Mesenchymal stem cell (in vitro differentiated cells and primary cell): ENCODE results near the gene MBNL1.
A peak's percentile ranks its signal among the peaks of the same experiment; 100 is the strongest.

Source experiments
- DNase-seq: peaks from one replicate; pipeline ENCODE4 v3.0.0-alpha.2; 2013
- H2AFZ ChIP-seq: one replicate; pipeline ENCODE4 v1.6.1; 2013; ENCODE audit warnings: low read depth, mild to moderate bottlenecking, control low read depth, inconsistent platforms, low read length, moderate library complexity
- H2AK5ac ChIP-seq: 2 replicates; pipeline ENCODE4 v1.6.1; 2013; ENCODE audit warnings: low read length, moderate library complexity, mild to moderate bottlenecking, inconsistent platforms; ENCODE audit not compliant: severe bottlenecking
- H2BK120ac ChIP-seq: one replicate; pipeline ENCODE4 v1.6.1; 2013; ENCODE audit warnings: low read depth, mild to moderate bottlenecking, inconsistent platforms, low read length, moderate library complexity
- H2BK12ac ChIP-seq, 2 experiments: one replicate each; pipeline ENCODE4 v1.6.1; 2013; ENCODE audit warnings: inconsistent platforms in 2 of 2, low read length in 2 of 2, mild to moderate bottlenecking in 2 of 2, moderate library complexity in 2 of 2, control low read depth in 1 of 2
- H2BK15ac ChIP-seq: one replicate; pipeline ENCODE4 v1.6.1; 2013; ENCODE audit warnings: mild to moderate bottlenecking, low read depth, inconsistent platforms; ENCODE audit not compliant: poor library complexity, severe bottlenecking
- H2BK5ac ChIP-seq: 2 replicates; pipeline ENCODE4 v1.6.1; 2013; ENCODE audit warnings: low read depth, mild to moderate bottlenecking, low read length, control low read depth, inconsistent platforms; ENCODE audit not compliant: poor library complexity, severe bottlenecking
- H3K14ac ChIP-seq, 2 experiments: one replicate each; pipeline ENCODE4 v1.6.1; 2013; ENCODE audit warnings: inconsistent platforms in 2 of 2, low read length in 2 of 2, control low read depth in 1 of 2, mild to moderate bottlenecking in 1 of 2, moderate library complexity in 1 of 2
- H3K18ac ChIP-seq, 2 experiments: one replicate each; pipeline ENCODE4 v1.6.1; 2013; ENCODE audit warnings: inconsistent platforms in 2 of 2, low read length in 2 of 2, control low read depth in 1 of 2, low read depth in 1 of 2, mild to moderate bottlenecking in 1 of 2
- H3K23ac ChIP-seq, 2 experiments: one replicate each; pipeline ENCODE4 v1.6.1; 2013; ENCODE audit warnings: inconsistent platforms in 2 of 2, low read length in 2 of 2, mild to moderate bottlenecking in 2 of 2, moderate library complexity in 2 of 2, control low read depth in 1 of 2
- H3K27ac ChIP-seq: 2 replicates; pipeline ENCODE4 v1.5.1; 2013; ENCODE audit warnings: mild to moderate bottlenecking, moderate library complexity, low read length, control low read depth, inconsistent platforms; ENCODE audit not compliant: poor library complexity, severe bottlenecking
- H3K27me3 ChIP-seq, 2 experiments: 2 replicates each; pipeline versions ENCODE4 v1.6.1 to v1.7.0; 2013; ENCODE audit warnings: low read length in 2 of 2, mild to moderate bottlenecking in 2 of 2, moderate library complexity in 2 of 2, control low read depth in 1 of 2, inconsistent platforms in 1 of 2; ENCODE audit not compliant: control insufficient read depth in 1 of 2, insufficient read depth in 1 of 2
- H3K36me3 ChIP-seq, 2 experiments: 2 replicates each; pipeline versions ENCODE4 v1.6.1 to v1.7.0; 2013; ENCODE audit warnings: low read length in 2 of 2, control low read depth in 1 of 2, inconsistent platforms in 1 of 2, low read depth in 1 of 2, mild to moderate bottlenecking in 1 of 2; ENCODE audit not compliant: insufficient read depth in 2 of 2, control insufficient read depth in 1 of 2
- H3K4ac ChIP-seq, 2 experiments: one replicate each; pipeline ENCODE4 v1.6.1; 2013; ENCODE audit warnings: inconsistent platforms in 2 of 2, low read length in 2 of 2, mild to moderate bottlenecking in 2 of 2, moderate library complexity in 2 of 2, control low read depth in 1 of 2, low read depth in 1 of 2
- H3K4me1 ChIP-seq: 2 replicates; pipeline ENCODE4 v1.6.1; 2013; ENCODE audit warnings: low read depth, low read length, control low read depth; ENCODE audit not compliant: control insufficient read depth, insufficient read depth
- H3K4me2 ChIP-seq: 2 replicates; pipeline ENCODE4 v1.6.1; 2013; ENCODE audit warnings: low read length, mild to moderate bottlenecking, inconsistent platforms; ENCODE audit not compliant: poor library complexity, severe bottlenecking
- H3K4me3 ChIP-seq, 2 experiments: 2 replicates each; pipeline versions ENCODE4 v1.5.1 to v1.7.0; 2013; ENCODE audit warnings: low read length in 2 of 2, mild to moderate bottlenecking in 2 of 2, control low read depth in 1 of 2, low read depth in 1 of 2; ENCODE audit not compliant: insufficient read depth in 1 of 2
- H3K79me1 ChIP-seq: replicated peaks from 2 replicates; pipeline ENCODE4 v1.6.1; 2013; ENCODE audit warnings: mild to moderate bottlenecking, control low read depth, low read length, inconsistent platforms; ENCODE audit not compliant: poor library complexity, severe bottlenecking
- H3K9ac ChIP-seq: 2 replicates; pipeline ENCODE4 v1.7.0; 2013; ENCODE audit warnings: mild to moderate bottlenecking, low read length, moderate library complexity
- H3K9me3 ChIP-seq: 2 replicates; pipeline ENCODE4 v1.7.0; 2013; ENCODE audit warnings: mild to moderate bottlenecking, low read length; ENCODE audit not compliant: control insufficient read depth
- H4K8ac ChIP-seq: one replicate; pipeline ENCODE4 v1.6.1; 2013; ENCODE audit warnings: inconsistent platforms, mild to moderate bottlenecking, low read length, moderate library complexity
- H4K91ac ChIP-seq: one replicate; pipeline ENCODE4 v1.6.1; 2013; ENCODE audit warnings: mild to moderate bottlenecking, low read length, inconsistent platforms
- WGBS: methylation state at CpG from one replicate; pipeline ENCODE4 v1.1.7; 2013; ENCODE audit warnings: mixed read lengths; 5-methylcytosine and 5-hydroxymethylcytosine counted together

MBNL1 gene

DNA sequence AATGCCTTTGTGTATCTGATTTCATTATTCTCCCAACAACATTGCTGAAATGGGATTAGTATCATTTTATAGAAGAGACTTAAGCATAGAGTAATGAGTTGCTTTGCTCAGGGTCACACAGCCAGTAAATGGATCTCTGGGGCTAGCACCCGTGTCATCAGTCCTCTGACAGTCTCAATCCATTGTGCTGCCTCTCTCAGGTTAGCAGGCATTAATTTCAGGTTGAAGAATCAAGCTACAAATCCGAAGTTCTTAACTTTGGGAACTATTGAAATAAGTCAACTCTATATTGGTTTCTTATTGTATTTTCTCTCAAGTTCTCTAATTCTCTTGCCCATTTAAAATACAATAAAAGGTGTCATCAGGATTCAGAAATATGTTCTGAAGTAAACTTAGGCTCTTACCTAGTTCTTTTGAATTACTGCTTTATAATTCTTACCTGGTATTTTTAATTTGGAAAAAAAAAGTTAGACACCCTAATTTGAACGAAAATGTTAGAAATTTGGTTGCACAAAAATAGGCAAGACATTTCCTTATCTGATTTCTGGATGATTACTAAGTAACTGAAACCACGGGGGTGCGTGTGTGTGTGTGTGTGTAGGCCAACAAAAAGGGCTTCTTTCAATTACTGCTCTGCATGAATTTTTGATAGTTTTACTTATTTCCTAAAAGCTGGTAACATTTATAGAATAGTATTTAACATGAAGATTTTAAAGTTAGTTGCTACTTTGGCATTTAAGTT, 189.8 kb downstream of the MBNL1 start:
- Histone ChIP-seq H3K36me3 (peaks cover 14 to 82% of the 10 kb centered on the region in 2 experiments), H4K8ac (no peak overlapping the region), H3K27me3 (no peaks in the 10 kb centered on the region), H3K27ac (no peak overlapping the region), H3K79me1 (peaks cover 16% of the 10 kb centered on the region), H2AFZ (no peak overlapping the region), H3K18ac (no peak overlapping the region), H2BK120ac (no peak overlapping the region), H3K23ac (no peak overlapping the region), H3K14ac (no peak overlapping the region), H4K91ac (no peak overlapping the region), H3K4me1 (peaks cover 2% of the 10 kb centered on the region), H3K9ac (no peak overlapping the region), H3K4me2 (no peak overlapping the region), H3K4me3 (no peak overlapping the region), H2AK5ac (no peak overlapping the region), H2BK5ac (no peak overlapping the region), H3K4ac (no peak overlapping the region), H3K9me3 (no peaks in the 10 kb centered on the region), H2BK15ac (no peak overlapping the region), H2BK12ac (no peak overlapping the region)
- peak; percentile 30 for DNase-seq
- WGBS = 99% methylated on average over 4 of the region's 5 CpGs

DNA sequence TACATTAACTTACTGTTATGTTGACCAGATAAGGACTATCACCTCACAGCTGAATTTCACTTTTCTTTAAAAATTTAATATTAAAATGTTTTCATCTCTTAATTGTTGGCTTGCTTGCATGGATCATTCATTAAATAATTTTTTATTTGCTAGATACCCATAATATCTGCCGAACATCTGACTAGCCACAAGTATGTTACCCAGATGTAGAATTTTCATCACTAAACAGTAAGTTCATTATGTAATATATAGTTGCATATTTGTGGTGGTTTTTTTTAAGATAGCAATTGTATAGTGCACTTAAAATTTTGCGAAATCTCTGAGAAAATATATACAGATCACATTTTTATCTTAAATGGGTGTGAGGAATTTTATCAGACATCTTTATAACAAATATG, 190.4 kb downstream of the MBNL1 start:
- H3K4me3 ChIP-seq = no peak overlapping the region
- H2AFZ ChIP-seq = no peak overlapping the region
- WGBS = no CpG with 5 or more reads among the region's 2 CpGs
- no peak overlapping the region for H3K18ac ChIP-seq
- peaks cover 14 to 82% of the 10 kb centered on the region in 2 experiments for H3K36me3 ChIP-seq
- H3K9ac ChIP-seq = no peak overlapping the region
- no peak overlapping the region for H4K8ac ChIP-seq
- H3K4me1 ChIP-seq = peaks cover 2% of the 10 kb centered on the region
- no peak overlapping the region for H3K27ac ChIP-seq
- H3K4me2 ChIP-seq = no peak overlapping the region
- no peak overlapping the region for H3K14ac ChIP-seq
- H4K91ac ChIP-seq = no peak overlapping the region
- no peak overlapping the region for H3K4ac ChIP-seq
- no peaks in the 10 kb centered on the region for H3K9me3 ChIP-seq
- no peak overlapping the region for H2AK5ac ChIP-seq
- no peak overlapping the region for H2BK12ac ChIP-seq
- no peak overlapping the region for H3K23ac ChIP-seq
- H2BK5ac ChIP-seq = no peak overlapping the region
- DNase-seq = no peak
- no peak overlapping the region for H2BK120ac ChIP-seq
- no peaks in the 10 kb centered on the region for H3K27me3 ChIP-seq
- peaks cover 15% of the 10 kb centered on the region for H3K79me1 ChIP-seq
- H2BK15ac ChIP-seq = no peak overlapping the region

DNA sequence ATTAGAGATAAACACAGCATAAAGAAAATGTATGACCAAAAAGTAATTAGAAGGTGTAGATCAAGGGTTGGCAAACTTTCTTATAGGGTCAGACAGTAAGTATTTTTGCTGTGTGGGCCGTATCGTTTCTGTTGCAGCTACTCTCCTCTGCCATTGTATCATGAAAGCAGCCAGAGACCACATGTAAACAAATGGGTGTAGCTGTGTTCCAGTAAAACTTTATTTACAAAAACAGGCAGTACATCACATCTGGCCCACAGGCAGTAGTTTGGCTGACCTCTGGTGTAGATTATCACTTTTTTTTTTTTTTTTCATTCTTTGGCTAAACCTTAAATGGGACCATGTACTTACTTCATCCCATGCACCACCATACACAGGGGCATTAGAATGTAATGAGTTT, 190.8 kb downstream of the MBNL1 start:
- H3K27me3 ChIP-seq = no peaks in the 10 kb centered on the region
- H3K4me1 ChIP-seq = peaks cover 2% of the 10 kb centered on the region
- no peak overlapping the region for H3K18ac ChIP-seq
- no peak for DNase-seq
- no peak overlapping the region for H2BK12ac ChIP-seq
- H3K4me2 ChIP-seq = no peak overlapping the region
- no peak overlapping the region for H3K4me3 ChIP-seq
- no peak overlapping the region for H3K23ac ChIP-seq
- H3K79me1 ChIP-seq = peaks cover 15% of the 10 kb centered on the region
- H2AK5ac ChIP-seq = no peak overlapping the region
- H2BK5ac ChIP-seq = no peak overlapping the region
- no peak overlapping the region for H2BK120ac ChIP-seq
- H2AFZ ChIP-seq = no peak overlapping the region
- no peaks in the 10 kb centered on the region for H3K9me3 ChIP-seq
- H3K14ac ChIP-seq = no peak overlapping the region
- H3K4ac ChIP-seq = no peak overlapping the region
- no peak overlapping the region for H4K91ac ChIP-seq
- H4K8ac ChIP-seq = no peak overlapping the region
- no peak overlapping the region for H3K9ac ChIP-seq
- no peak overlapping the region for H2BK15ac ChIP-seq
- WGBS = 83% methylated on average over 1 of the region's 2 CpGs
- no peak overlapping the region for H3K27ac ChIP-seq
- H3K36me3 ChIP-seq = peaks cover 14 to 83% of the 10 kb centered on the region in 2 experiments

DNA sequence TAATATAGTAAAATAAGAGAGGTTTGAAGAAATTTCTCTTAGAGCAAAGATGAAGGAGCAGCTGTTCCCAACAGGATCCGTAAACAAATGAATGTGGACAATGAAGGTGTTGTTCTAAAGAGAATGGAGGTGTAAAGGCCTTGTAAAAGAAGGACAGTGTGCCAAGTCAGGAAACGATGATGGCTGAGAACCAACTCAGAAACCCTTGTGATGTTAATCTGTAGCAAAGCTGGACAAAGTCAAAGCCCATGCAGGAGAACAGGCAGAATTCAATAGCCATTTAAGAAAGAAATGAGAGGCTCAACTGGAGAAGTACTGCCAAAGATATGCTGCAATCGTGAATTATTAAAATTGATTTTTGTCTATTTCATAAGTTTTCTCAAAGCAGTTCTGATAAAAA, 192.2 kb downstream of the MBNL1 start:
- H3K14ac ChIP-seq = no peak overlapping the region
- H3K9me3 ChIP-seq = no peaks in the 10 kb centered on the region
- no peak overlapping the region for H2AFZ ChIP-seq
- no peak overlapping the region for H4K8ac ChIP-seq
- H3K4me2 ChIP-seq = no peak overlapping the region
- H3K4me3 ChIP-seq = no peak overlapping the region
- no peak overlapping the region for H2BK12ac ChIP-seq
- no peak overlapping the region for H2BK15ac ChIP-seq
- no peak for DNase-seq
- H3K4me1 ChIP-seq = peaks cover 2% of the 10 kb centered on the region
- no peak overlapping the region for H3K18ac ChIP-seq
- H3K79me1 ChIP-seq = peaks cover 14% of the 10 kb centered on the region
- no peak overlapping the region for H4K91ac ChIP-seq
- no peak overlapping the region for H2BK5ac ChIP-seq
- H2BK120ac ChIP-seq = no peak overlapping the region
- peaks cover 12 to 83% of the 10 kb centered on the region in 2 experiments for H3K36me3 ChIP-seq
- H3K27ac ChIP-seq = no peak overlapping the region
- peak overlapping the region; percentile 19 for H3K9ac ChIP-seq
- WGBS = 98% methylated on average over 3 of the region's 3 CpGs
- H3K27me3 ChIP-seq = no peaks in the 10 kb centered on the region
- no peak overlapping the region for H3K23ac ChIP-seq
- H3K4ac ChIP-seq = no peak overlapping the region
- no peak overlapping the region for H2AK5ac ChIP-seq
